ENCODE measurements around the gene EEPD1. TPM values are rescaled to one million over a fixed set of nuclear protein-coding genes. Genes with fewer than 3 reads are reported as not detected.

Gene EEPD1
- total RNA-seq, 1 donor from 2014 or later: 14.0 TPM

- Histone ChIP-seq H3K36me3 (no peaks in the 10 kb centered on the region), H3K9me3 (no peaks in the 10 kb centered on the region), H3K4me3 (no peak overlapping the region), H3K27ac (no peak overlapping the region), H3K4me1 (peaks cover 0 to 10% of the 10 kb centered on the region in 2 donors), H3K27me3 (no peaks in the 10 kb centered on the region)
- no peak for TF ChIP-seq CTCF (IDR thresholded peaks at IDR 0.05)
- intact Hi-C loops (cut with DNase I): no loop called here
- no peak for DNase-seq (ENCODE audit: low spot score in 2 of 2)
Measured at GRCh38 chr7:36217961-36218284, 64.9 kb downstream of the EEPD1 start.

- Histone ChIP-seq H3K4me1 (peaks cover 0 to 10% of the 10 kb centered on the region in 2 donors), H3K27me3 (no peaks in the 10 kb centered on the region), H3K36me3 (no peaks in the 10 kb centered on the region), H3K4me3 (no peak overlapping the region), H3K9me3 (no peaks in the 10 kb centered on the region), H3K27ac (no peak overlapping the region)
- no peak for DNase-seq (ENCODE audit: low spot score in 2 of 2)
- intact Hi-C loops (cut with DNase I): no loop called here
- no peak for TF ChIP-seq CTCF (IDR thresholded peaks at IDR 0.05)
Measured at GRCh38 chr7:36219429-36219828, 66.4 kb downstream of the EEPD1 start.

GRCh38 chr7:36223851-36224250 lies 70.8 kb downstream of the EEPD1 start:
- intact Hi-C loops (cut with DNase I): no loop called here
- no peak for TF ChIP-seq CTCF (IDR thresholded peaks at IDR 0.05)
- H3K4me1 ChIP-seq: peaks cover 0 to 21% of the 10 kb centered on the region in 2 donors

GRCh38 chr7:36224934-36225858 lies 72.1 kb downstream of the EEPD1 start:
- no peak for DNase-seq (ENCODE audit: low spot score in 2 of 2)
- Histone ChIP-seq H3K36me3 (no peaks in the 10 kb centered on the region), H3K9me3 (no peaks in the 10 kb centered on the region), H3K4me3 (peak overlapping the region in 1 of 2 donors; percentile 6), H3K4me1 (peaks cover 0 to 21% of the 10 kb centered on the region in 2 donors), H3K27ac (peak overlapping the region; percentile 45 to 66), H3K27me3 (no peaks in the 10 kb centered on the region)
- intact Hi-C loops (cut with DNase I): no loop called here
- TF ChIP-seq CTCF (IDR thresholded peaks at IDR 0.05): peak in 1 of 3 experiments; percentile 17

More at GRCh38 chr7:36223851-36224250, 70.8 kb downstream of the EEPD1 start:
- Histone ChIP-seq H3K27me3 (no peaks in the 10 kb centered on the region), H3K9me3 (no peaks in the 10 kb centered on the region), H3K27ac (no peak overlapping the region), H3K4me3 (no peak overlapping the region), H3K36me3 (no peaks in the 10 kb centered on the region)
- DNase-seq (ENCODE audit: low spot score in 2 of 2): no peak

- Histone ChIP-seq H3K36me3 (no peaks in the 10 kb centered on the region), H3K4me1 (peaks cover 0 to 23% of the 10 kb centered on the region in 2 donors), H3K27ac (peak overlapping the region; percentile 45 to 66), H3K27me3 (no peaks in the 10 kb centered on the region), H3K9me3 (no peaks in the 10 kb centered on the region), H3K4me3 (no peak overlapping the region)
- DNase-seq (ENCODE audit: low spot score in 2 of 2): no peak
- TF ChIP-seq CTCF (IDR thresholded peaks at IDR 0.05): no peak
- intact Hi-C loops (cut with DNase I): loop anchor here (2.0 kb wide), 1 partner anchor 65 kb away; no protein-coding TSS in a partner anchor
Measured at GRCh38 chr7:36226151-36226550, 73.1 kb downstream of the EEPD1 start.
